ENCODE results near the gene NOS1AP.

DNA sequence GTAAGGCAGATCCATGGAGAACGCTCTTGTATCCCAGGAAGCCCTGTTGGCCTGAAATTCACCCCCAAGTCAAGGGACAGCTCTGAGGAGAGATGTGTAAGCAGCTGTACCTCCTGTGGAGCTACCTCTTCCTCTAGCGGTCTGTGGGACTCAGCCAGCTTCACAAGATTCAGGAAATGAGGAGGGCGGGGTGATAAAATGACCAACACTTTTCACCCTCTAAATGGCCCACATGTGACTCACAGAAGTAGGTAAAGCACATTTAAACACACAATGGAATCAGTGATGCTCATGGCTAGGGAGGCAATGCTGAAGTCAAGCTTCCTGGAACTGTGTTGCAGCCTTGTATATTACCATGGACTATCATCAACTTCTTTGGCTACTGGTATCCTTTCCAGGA is 342.5 kb downstream of the NOS1AP start, which contains the start of gene SH2D1B:
- TF ChIP-seq, protein P1, sequence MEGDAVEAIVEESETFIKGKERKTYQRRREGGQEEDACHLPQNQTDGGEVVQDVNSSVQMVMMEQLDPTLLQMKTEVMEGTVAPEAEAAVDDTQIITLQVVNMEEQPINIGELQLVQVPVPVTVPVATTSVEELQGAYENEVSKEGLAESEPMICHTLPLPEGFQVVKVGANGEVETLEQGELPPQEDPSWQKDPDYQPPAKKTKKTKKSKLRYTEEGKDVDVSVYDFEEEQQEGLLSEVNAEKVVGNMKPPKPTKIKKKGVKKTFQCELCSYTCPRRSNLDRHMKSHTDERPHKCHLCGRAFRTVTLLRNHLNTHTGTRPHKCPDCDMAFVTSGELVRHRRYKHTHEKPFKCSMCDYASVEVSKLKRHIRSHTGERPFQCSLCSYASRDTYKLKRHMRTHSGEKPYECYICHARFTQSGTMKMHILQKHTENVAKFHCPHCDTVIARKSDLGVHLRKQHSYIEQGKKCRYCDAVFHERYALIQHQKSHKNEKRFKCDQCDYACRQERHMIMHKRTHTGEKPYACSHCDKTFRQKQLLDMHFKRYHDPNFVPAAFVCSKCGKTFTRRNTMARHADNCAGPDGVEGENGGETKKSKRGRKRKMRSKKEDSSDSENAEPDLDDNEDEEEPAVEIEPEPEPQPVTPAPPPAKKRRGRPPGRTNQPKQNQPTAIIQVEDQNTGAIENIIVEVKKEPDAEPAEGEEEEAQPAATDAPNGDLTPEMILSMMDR (conservative IDR thresholded peaks at IDR 0.05; ENCODE audit: low read length) = no peak
- TF ChIP-seq EZH2phosphoT487 (IDR thresholded peaks at IDR 0.05; ENCODE audit: borderline replicate concordance, low read depth, low read length) = no peak

All from OCI-LY7 (cell line).